HG03442 (cell line): ENCODE data around the gene GPR25.

Experiments
- ATAC-seq: cut with Tn5 transposase; IDR thresholded peaks from one replicate; pipeline ENCODE4 v1.9.1; 2021; ENCODE audit warnings: mild to moderate bottlenecking, moderate library complexity; ENCODE audit not compliant: unreplicated experiment

GPR25 gene

GRCh38 chr1:200894712-200895442, 22.1 kb downstream of the GPR25 start, which contains the start of gene INAVA:
Gene INAVA (plus strand): TSS chr1:200894900. CDS start chr1:200898401, 3,501 bp downstream.
- no peak for ATAC-seq

GRCh38 chr1:200895443-200895789, 22.6 kb downstream of the GPR25 start:
- no peak for ATAC-seq

GRCh38 chr1:200895801-200896530, 23.2 kb downstream of the GPR25 start:
- ATAC-seq, result no peak

- no peak for ATAC-seq
Measured at GRCh38 chr1:200896531-200897196, 23.9 kb downstream of the GPR25 start.

GRCh38 chr1:200897259-200897658, 24.5 kb downstream of the GPR25 start:
- ATAC-seq, result no peak

- ATAC-seq, result no peak
Measured at GRCh38 chr1:200899015-200899386, 26.2 kb downstream of the GPR25 start.

- ATAC-seq, result no peak
Measured at GRCh38 chr1:200899451-200899915, 26.7 kb downstream of the GPR25 start.

GRCh38 chr1:200899954-200900867, 27.4 kb downstream of the GPR25 start:
- no peak for ATAC-seq

- ATAC-seq, result no peak
Measured at GRCh38 chr1:200900877-200901276, 28.1 kb downstream of the GPR25 start.

- ATAC-seq, result no peak
Measured at GRCh38 chr1:200901350-200901749, 28.6 kb downstream of the GPR25 start.

- ATAC-seq, result no peak
Measured at GRCh38 chr1:200901796-200902444, 29.1 kb downstream of the GPR25 start.

GRCh38 chr1:200903793-200904192, 31.0 kb downstream of the GPR25 start:
- no peak for ATAC-seq

GRCh38 chr1:200904772-200905171, 32.0 kb downstream of the GPR25 start:
- no peak for ATAC-seq

- ATAC-seq, result peak; percentile 55
Measured at GRCh38 chr1:200905411-200906052, 32.8 kb downstream of the GPR25 start.

GRCh38 chr1:200906491-200906890, 33.7 kb downstream of the GPR25 start:
- ATAC-seq, result no peak

- peak; percentile 64 for ATAC-seq
Measured at GRCh38 chr1:200907611-200908097, 34.9 kb downstream of the GPR25 start.

- no peak for ATAC-seq
Measured at GRCh38 chr1:200908191-200908868, 35.5 kb downstream of the GPR25 start.

GRCh38 chr1:200909071-200909470, 36.3 kb downstream of the GPR25 start:
- no peak for ATAC-seq

- no peak for ATAC-seq
Measured at GRCh38 chr1:200909757-200910239, 37.0 kb downstream of the GPR25 start.
